Breast epithelium (tissue), 3 donors: Measurements from ENCODE around the gene NELL2.

Experiments
- POLR2A ChIP-seq: fragments of 450-650 bp; IDR thresholded peaks from one replicate; pipeline ENCODE4 v1.6.1; 2016; ENCODE audit warnings: antibody characterized with exemption, mild to moderate bottlenecking, moderate library complexity
- POLR2AphosphoS5 ChIP-seq, 3 donors: sonication (generic); formaldehyde crosslinking; IDR thresholded peaks; one replicate each; pipeline ENCODE4 v1.6.1; 2017; ENCODE audit warnings: antibody characterized with exemption in 3 of 3
- TF ChIP-seq, protein P1 (sequence below), 3 donors: fragments of 450-650 bp; IDR thresholded peaks; one replicate each; pipeline ENCODE4 v1.5.1; 2016 to 2017; ENCODE audit warnings: antibody characterized with exemption in 3 of 3, mild to moderate bottlenecking in 3 of 3, moderate library complexity in 3 of 3

- TF ChIP-seq, protein P1, sequence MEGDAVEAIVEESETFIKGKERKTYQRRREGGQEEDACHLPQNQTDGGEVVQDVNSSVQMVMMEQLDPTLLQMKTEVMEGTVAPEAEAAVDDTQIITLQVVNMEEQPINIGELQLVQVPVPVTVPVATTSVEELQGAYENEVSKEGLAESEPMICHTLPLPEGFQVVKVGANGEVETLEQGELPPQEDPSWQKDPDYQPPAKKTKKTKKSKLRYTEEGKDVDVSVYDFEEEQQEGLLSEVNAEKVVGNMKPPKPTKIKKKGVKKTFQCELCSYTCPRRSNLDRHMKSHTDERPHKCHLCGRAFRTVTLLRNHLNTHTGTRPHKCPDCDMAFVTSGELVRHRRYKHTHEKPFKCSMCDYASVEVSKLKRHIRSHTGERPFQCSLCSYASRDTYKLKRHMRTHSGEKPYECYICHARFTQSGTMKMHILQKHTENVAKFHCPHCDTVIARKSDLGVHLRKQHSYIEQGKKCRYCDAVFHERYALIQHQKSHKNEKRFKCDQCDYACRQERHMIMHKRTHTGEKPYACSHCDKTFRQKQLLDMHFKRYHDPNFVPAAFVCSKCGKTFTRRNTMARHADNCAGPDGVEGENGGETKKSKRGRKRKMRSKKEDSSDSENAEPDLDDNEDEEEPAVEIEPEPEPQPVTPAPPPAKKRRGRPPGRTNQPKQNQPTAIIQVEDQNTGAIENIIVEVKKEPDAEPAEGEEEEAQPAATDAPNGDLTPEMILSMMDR (IDR thresholded peaks at IDR 0.05): no peak
- TF ChIP-seq POLR2AphosphoS5 (IDR thresholded peaks at IDR 0.05) (no peak), POLR2A (no peak)
Measured at GRCh38 chr12:44875417-44875953, 630 bp downstream of the NELL2 start.
